Transverse colon (tissue), 4 donors: Measurements from ENCODE around the gene PRPF38A.

Experiments
- CTCF ChIP-seq, 5 experiments: fragments of 200-600 bp in 3 of 5; fragments of 450-650 bp in 2 of 5; sonication (generic) in 3 of 5; IDR thresholded peaks; 1 replicate in 2 of 5; 2 replicates in 3 of 5; pipeline ENCODE4 v1.5.1; 2016 to 2017; ENCODE audit warnings: antibody characterized with exemption in 5 of 5, inconsistent platforms in 3 of 5, mild to moderate bottlenecking in 2 of 5, moderate library complexity in 1 of 5
- EP300 ChIP-seq: sonication (generic); formaldehyde crosslinking; IDR thresholded peaks from one replicate; pipeline ENCODE4 v1.6.1; 2017; ENCODE audit warnings: antibody characterized with exemption, low read depth
- POLR2A ChIP-seq: fragments of 450-650 bp; IDR thresholded peaks from one replicate; pipeline ENCODE4 v1.6.1; 2016; ENCODE audit warnings: antibody characterized with exemption, mild to moderate bottlenecking, moderate library complexity
- POLR2AphosphoS5 ChIP-seq, 3 donors: sonication (generic); formaldehyde crosslinking; IDR thresholded peaks; one replicate each; pipeline ENCODE4 v1.6.1; 2016; ENCODE audit warnings: antibody characterized with exemption in 3 of 3

GRCh38 chr1:52439976-52440375 is 35.6 kb downstream of the PRPF38A start:
- TF ChIP-seq CTCF (IDR thresholded peaks at IDR 0.05) (no peak), POLR2AphosphoS5 (IDR thresholded peaks at IDR 0.05) (no peak), POLR2A (no peak), EP300 (no peak)
